HG03442 (cell line): Measurements from ENCODE around the gene PNKD.
A peak's percentile ranks its signal among the peaks of the same experiment; 100 is the strongest.

Experiments
- ATAC-seq: cut with Tn5 transposase; IDR thresholded peaks from one replicate; pipeline ENCODE4 v1.9.1; 2021; ENCODE audit warnings: mild to moderate bottlenecking, moderate library complexity; ENCODE audit not compliant: unreplicated experiment

The PNKD gene, protein sequence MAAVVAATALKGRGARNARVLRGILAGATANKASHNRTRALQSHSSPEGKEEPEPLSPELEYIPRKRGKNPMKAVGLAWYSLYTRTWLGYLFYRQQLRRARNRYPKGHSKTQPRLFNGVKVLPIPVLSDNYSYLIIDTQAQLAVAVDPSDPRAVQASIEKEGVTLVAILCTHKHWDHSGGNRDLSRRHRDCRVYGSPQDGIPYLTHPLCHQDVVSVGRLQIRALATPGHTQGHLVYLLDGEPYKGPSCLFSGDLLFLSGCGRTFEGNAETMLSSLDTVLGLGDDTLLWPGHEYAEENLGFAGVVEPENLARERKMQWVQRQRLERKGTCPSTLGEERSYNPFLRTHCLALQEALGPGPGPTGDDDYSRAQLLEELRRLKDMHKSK

DNA sequence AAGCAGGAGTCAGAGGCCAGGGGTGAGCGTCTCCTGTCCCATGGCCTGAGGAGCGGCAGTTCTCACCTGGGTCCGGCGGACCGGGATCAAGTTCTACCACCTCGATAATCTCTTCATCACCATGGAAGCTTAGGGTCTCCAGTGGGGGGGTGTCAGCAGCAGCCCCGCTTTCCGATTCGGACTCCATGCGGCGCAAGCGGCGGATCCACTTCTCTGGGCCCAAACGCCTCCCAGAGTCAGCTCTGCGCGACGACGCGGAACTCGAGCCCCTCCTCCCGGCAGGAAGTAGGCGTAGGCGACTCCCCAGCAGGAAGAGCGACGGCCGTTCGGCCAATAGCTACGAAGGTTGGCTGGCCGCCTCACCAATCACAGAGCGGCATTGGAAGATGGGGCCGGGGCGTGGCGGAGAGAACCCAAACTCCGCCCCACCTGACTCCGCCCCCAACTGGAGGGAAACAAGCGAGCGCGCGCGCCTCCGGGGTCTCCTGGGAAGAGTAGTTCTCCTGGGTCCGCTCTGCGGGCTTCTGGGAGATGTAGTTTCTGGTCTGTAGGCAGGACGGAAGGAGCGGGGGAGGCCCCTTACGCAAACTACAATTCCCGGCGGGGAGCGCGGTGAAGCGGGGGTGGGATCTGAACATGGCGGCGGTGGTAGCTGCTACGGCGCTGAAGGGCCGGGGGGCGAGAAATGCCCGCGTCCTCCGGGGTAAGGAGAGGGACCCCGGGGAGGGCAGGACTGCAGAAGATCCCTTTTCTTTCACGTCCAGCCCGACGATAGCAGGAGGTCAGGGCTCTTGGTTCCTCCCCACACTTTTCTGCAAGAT lies at the start of gene PNKD, which contains the start of gene AAMP:
TSS of gene PNKD (plus strand) at position 620 of the 821 bp plus-strand sequence. CDS start at position 637, 17 bp downstream.
TSS of gene AAMP (minus strand) at position 238 of the 821 bp plus-strand sequence. CDS start at position 187, 51 bp downstream.
- peak; percentile 88 for ATAC-seq

DNA sequence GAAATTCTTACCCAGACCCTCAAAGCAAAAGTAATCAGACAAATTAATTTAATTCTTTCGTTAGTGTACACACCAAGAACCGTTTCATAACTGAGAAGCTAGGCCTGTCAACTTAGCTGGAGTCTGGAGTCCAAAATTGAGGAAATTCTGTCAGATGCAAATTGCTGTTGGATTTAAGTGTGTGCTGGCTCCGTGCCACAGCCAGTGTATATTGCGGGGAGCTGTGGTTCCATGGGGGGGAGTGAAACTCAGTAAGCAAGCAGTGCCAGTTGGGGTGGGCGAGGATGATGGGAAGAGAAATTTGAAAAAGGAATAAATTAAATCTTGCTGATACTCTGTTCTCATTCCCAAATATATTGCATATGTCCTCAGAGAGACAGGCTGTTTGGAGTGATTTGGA lies 49.3 kb upstream of the PNKD start:
- ATAC-seq = no peak

DNA sequence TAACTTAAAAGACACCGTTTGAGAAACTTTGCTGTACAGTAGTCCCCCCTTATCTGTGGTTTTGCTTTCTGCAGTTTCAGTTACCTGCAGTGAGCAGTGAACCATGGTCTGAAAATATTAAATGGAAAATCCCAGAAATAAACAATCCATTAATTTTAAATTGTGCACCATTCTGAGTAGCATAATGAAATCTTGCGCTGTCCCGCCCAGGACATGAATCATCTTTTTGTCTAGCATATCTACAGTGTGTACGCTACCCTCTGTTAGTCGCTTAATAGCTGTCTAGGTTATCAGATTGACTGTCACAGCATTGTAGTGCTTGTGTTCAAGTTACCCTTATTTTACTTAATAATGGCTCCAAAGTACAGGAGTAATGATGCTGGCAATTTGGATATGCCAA lies 47.3 kb upstream of the PNKD start:
- ATAC-seq = no peak

DNA sequence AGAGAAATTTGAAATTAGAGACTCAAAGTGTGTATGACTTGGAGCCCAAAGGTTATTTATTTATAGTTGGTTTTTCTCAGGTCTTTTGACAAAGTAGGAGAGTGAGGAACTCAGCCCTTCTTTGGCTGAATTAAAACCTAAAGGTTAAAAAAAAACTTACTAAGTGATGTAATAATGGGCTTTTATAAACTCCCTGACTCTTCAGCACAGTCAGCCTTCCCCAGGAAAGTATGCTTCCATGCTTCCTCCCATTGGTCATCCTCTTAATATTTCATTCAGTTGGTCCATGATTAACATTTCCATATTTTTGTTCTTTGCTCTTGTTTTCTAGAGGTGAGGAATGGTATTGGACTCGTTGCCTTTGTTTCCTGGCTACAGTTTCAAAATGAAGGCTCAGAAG lies 46.1 kb upstream of the PNKD start:
- no peak for ATAC-seq

DNA sequence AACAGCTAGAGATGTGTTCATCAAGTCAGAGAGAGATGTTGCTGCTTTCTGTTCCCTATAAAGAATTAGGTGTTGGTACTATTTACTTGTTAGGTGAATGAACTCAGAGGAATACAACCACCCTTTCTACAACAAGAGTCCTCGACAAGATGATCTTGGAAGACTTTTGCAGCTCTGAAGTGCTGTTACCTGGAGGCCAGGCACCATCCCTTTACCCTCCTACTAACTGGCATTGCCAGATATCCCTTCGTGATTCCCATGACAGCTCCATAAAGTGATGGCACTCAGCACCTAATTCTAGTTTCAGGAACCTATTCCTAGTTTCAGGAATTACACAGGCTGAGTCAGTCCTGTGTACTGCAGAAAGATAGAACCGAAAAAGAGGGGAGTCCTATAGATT lies 43.4 kb upstream of the PNKD start:
- no peak for ATAC-seq

DNA sequence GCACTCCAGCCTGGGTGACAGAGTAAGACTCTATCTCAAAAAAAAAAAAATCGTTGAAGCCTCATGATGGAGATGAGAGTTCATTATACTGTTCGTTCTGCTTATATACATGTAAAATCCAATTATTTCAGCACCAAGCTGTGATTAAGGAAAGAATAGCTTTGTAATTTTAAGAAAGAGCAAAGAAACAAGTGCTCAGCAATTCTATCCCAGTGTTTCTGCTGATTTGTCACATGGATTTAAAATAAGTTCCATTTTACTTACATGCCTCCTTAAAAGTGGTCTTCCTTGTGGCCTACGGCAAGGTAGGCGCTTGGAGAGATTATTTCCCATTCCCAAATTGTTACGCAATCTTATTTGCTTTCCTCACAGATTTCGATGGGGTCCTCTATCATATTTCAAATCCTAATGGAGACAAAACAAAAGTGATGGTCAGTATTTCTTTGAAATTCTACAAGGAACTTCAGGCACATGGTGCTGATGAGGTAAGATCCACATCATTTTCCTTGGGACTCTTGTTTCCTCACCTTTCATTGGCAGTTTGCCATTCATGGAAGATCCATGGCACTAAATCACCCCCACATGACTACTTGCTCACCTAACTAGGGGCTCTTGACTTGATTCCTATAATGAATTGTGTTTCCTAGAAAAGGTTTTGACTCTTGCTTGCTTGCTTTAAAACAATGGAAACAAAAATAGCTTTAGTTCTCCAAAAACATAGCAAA lies 41.8 kb upstream of the PNKD start:
- no peak for ATAC-seq

DNA sequence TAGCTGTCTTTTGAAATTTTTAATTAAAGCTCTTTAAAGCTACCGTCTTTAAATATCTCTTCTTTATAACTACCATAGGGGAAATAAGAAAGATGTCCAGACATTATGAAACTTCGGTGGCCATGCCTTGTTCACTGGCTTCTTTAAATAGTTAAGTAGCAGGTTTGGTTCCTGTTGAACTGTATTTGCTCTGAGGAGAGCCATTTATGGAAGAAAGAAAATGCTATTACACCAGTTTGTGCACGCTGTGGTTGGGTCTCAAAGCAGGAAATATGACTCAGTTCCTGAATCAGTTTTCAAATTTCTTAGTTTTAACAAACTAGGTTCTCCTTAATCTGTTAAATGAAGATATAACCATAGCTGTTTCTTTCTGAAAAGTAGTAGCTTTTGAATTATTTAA lies 41.1 kb upstream of the PNKD start:
- peak; percentile 94 for ATAC-seq

DNA sequence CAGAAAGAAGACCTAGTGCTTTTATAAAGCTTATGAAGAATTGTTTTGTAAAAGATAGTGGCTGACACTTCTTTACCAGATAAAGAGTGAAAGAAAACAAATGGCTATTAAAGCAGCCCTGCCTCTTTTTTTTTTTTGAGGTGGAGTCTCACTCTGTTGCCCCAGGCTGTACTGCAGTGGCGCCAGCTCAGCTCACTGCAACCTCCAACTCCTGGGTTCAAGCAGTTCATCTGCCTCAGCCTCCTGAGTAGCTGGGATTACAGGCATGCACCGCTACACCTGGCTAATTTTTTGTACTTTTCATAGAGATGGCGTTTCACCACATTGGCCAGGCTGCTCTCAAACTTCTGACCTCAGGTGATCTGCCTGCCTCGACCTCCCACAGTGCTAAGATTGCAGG lies 40.5 kb upstream of the PNKD start:
- ATAC-seq = no peak

DNA sequence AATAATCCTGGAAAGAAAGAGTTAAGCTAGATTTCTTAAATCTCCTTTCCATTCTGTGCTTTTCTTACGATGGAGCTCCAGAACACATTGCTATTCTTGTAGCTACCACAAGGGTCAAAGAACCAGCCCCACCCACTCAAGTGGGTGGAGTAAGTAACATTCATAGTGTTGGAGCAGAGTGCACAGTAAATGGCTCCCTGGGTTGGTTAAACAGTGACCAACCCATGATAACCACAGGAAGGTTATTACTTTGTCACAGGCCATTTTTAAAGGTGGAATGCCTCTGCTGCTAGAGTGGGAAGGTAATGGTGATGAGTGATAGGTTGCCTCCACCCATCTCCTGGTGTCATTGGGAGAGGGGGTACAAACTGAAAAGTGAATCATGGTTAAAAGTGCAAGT lies 39.4 kb upstream of the PNKD start:
- peak; percentile 34 for ATAC-seq

DNA sequence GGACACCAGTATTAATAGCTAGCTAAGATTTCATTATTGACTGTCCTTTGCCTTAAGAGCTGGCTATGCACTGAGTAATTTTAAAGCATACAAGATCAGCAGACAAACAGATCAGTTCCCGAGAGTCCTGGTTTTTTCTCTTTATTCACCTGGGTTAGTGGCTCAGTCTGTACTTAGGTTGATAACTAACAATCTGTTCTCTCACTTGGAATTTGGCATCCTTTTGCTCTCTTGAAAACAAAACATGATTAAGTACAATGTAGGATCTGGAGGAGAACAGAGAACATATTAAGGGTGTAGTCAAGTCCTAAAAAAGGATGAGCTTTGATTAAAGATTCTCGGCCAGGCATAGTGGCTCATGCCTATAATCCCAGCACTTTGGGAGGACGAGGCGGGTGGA lies 36.8 kb upstream of the PNKD start:
- no peak for ATAC-seq

DNA sequence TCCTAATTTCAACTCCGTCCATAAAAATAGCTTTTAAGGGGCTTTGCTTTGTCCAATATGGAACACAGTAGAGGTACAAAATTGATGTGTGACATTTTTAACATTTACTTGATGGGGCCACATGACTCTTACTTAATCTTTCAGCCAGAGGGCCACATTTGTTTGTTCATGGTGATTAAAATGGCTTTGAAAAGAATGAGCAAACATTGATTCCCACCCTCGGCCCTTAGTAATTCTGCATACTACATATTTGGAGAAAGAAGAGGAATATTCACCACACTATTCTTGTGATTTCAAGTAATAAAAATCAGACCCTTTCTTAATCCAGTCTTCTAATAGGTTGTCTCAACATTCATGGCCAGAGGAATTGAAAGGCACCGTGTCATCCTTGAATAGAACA lies 35.8 kb upstream of the PNKD start:
- no peak for ATAC-seq

DNA sequence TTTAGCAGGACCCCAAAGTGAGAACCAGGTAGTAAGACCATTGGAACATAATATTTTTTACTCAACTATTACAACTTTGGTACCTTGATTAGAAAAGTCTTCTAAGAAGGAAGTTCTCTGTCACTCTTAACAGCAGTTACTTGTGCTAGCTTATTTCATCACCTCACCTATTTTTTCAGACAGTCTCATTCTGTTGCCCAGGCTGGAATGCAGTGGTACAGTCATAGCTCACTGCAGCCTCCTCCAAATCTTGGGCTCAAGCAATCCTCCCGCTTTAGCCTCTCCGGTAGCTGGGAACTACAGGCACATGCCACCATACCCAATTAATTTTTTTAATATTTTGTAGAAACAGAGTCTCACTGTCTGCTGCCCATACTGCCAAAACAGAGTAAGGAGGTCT lies 35.3 kb upstream of the PNKD start:
- ATAC-seq = no peak

DNA sequence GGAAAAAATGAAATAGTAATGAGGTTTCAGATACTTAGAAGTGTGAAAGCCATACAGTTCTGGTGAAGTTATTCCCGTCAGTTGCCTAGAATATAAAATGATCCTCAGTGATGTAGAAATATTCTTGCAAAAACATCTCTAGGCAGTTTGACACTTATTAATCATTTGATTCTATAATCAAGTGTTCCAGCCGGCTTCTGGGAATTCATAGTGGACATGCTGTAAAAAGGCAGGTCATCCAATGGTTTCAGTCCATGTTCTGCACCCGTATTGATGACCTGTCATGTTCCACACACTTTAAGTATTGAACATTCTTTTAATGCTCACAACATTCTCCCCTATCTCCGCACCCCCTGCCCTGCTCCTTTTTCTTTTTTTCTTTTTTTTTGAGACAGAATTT lies 33.5 kb upstream of the PNKD start:
- no peak for ATAC-seq

DNA sequence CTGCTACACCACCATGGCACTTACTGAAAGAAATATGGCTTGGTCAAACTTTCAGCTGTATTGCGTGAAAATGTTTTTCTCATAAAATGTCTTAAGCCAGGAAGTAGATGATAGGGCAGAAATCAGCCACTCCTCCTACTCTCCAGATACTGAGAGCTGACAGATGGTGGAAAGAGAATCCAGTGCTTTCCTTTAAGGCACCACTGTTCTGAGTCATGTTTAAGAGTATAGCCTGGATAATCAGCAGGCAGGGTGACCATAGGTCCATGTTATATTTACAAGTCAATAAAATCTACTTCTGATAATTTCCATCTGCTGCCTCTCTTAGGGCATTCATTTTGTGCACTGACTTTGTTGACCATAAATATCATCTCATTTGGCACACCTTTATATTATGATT lies 31.4 kb upstream of the PNKD start:
- ATAC-seq = no peak

DNA sequence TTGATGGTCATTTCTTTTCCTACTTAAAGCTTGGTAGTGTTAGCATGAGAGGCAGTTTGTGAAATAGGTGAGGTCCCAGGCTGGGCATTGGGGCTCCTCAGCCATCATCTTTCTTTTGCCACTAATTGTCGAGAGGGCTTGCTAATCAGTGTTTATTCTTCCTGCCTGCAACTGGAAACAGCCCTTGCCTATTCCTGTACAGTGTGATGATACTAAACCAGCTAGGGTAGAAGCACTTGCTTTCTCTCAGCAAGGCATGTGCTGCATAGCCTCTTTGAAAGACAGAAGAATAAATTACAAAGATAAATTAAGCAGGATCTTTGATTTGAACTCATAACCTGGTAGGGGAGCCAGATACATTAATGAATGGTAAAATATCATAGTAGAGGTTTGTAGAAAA lies 26.1 kb upstream of the PNKD start:
- ATAC-seq = no peak

DNA sequence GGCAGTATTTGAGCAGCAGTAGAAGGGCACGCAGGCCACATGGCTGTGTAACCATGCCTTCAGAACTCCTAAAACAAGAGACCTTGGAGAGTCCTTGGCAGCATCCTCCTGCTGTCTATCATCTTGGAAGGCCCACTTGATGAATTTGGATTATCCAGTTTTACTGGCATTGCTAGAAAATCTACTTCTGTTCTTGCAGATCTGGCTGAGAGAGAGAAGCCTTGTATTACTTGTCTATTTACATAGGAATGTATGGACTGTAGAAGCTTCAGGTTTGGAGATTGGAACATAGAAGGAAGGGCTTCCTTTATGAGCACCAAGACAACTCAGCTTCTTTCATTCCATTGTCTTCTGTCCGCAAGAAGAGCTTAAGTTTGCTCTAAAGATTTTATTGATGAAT lies 25.7 kb upstream of the PNKD start:
- no peak for ATAC-seq

DNA sequence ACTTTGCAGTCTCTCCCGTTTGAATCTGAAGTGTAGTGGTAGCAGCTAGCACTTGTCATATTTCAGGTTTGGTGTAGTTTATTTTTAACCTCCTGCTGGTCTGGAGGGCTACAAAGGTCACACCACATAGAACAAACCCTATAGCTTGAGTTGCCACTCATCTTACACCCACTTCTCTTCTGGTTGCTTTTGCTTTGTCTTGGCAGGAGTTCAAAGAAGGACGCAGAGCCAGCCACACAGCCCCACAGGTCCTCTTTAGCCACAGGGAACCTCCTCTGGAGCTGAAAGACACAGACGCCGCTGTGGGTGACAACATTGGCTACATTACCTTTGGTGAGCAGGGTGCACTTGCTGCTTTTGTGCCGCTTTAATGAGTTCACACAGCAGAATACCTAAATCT lies 25.1 kb upstream of the PNKD start:
- ATAC-seq = no peak

DNA sequence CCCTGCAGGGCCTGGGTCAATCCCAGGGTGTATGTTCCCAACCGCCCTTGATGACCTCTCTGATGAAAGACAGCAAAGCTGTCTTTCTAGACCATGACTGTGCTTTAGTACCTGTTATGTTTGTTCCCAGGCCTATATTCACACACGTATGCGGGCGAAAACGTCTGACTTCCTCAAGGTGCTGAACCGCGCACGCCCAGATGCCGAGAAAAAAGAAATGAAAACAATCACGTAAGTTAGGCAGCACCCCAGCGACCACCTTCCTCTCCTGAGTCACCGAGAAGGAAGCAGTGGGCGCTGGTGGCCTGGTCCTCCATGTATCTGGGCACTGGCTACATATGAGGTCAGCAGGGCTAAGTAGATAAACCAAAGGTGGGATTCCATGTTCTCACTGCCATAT lies 20.6 kb upstream of the PNKD start:
- no peak for ATAC-seq

DNA sequence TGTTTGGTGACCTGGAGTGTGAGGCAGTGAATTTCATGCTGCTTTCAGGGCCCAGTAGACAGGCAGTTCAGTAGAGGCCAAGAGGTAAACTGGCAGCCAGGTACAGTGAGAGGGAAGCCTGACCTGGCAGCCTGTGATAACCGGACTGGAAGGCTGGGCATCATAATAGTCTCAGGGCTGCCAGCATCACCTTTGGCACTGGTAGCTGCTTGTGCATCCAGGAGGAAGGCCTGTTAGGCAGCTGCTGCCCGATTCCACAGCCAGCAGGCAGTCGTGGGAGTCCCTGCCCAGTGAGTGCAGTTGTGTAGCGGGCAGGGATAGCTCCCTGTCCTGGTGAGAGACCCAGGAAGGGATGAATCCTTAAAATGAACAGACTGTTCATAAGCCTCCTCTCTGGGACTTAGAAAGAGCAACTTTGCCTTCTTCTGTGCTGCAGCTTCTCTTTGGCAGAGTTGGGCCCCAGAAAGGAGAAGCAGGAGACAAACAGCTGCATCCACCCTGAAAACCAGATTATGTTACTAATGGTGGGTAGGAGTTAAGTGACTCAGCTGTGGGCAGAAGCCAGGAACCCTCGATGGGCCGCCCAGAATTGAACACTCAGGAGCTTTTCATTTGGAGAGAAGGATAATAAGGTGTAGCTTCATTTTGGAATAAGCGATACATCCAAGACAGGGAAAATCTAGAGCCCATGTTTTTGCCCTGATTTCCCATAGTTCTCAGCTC lies 17.6 kb upstream of the PNKD start:
- ATAC-seq = no peak

DNA sequence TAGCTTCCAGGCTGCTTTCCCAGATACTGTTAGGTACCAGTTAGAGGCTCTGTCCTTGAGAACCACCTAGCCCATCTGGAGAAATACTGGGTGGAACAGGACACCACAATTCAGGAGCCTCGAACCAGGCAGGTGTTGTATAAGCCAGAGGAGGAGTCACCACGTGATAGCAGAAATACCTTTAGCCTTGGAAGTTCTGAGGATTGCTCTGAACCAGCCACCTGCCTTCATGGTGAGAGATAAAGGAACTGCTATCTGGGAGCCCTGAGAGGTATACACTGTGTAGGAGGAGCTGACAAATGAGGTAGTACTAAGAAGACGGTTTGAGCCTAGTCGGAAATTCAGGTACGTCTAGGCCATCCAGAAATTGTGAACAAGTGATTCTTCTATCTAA lies 17.1 kb upstream of the PNKD start:
- no peak for ATAC-seq

DNA sequence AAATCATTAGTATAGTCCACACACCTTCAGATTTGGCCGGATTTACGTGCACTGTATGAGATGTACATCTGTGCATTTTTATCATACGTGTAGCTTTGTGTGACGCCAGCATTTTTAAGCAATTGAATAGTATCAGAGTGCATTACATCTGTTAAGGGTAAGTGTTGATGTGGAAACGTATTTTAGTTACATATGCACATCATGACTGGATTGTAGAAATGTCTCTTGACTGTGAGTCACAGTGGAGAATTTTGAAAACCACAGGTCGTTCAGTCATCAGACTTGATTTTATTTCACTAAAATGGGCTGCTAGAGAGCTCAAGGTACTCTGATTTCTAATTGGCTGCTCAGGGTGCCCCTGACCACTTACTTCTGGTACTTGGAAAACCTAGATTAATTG lies 14.9 kb upstream of the PNKD start:
- no peak for ATAC-seq
